HepG2 (cell line): ENCODE measurements around the gene SLC28A1. TPM values are rescaled to one million over a fixed set of nuclear protein-coding genes. Genes with fewer than 3 reads are reported as not detected.
A peak's percentile ranks its signal among the peaks of the same experiment; 100 is the strongest.

Experiments used
- BCLAF1 ChIP-seq: fragments of 450-650 bp; IDR thresholded peaks from 2 replicates; pipeline ENCODE4 v1.6.1; 2017; ENCODE audit warnings: mild to moderate bottlenecking
- FOSL2 ChIP-seq: sonication (generic); formaldehyde crosslinking; IDR thresholded peaks from 2 replicates; pipeline ENCODE4 v1.4.0; 2020; ENCODE audit warnings: missing genetic modification reagents
- GMEB2 ChIP-seq: IDR thresholded peaks from 2 replicates; pipeline ENCODE4 v1.6.1; 2016; ENCODE audit warnings: missing biosample characterization, missing genetic modification reagents, low read depth
- POGK ChIP-seq: sonication (generic); formaldehyde crosslinking; conservative IDR thresholded peaks from 2 replicates; pipeline ENCODE4 v1.8.0; 2022; ENCODE audit warnings: mild to moderate bottlenecking, moderate library complexity, missing genetic modification reagents
- SOX6 ChIP-seq, 2 experiments: fragments of 450-650 bp in 1 of 2; sonication (generic) in 1 of 2; formaldehyde crosslinking in 1 of 2; IDR thresholded peaks; 2 replicates each; pipeline versions ENCODE4 v1.4.0 to v1.6.1; 2017 to 2020; ENCODE audit warnings: antibody characterized with exemption in 1 of 2, mild to moderate bottlenecking in 1 of 2, missing genetic modification reagents in 1 of 2
- SSRP1 ChIP-seq: IDR thresholded peaks from 2 replicates; pipeline ENCODE4 v1.6.1; 2016; ENCODE audit warnings: control low read depth
- THRA ChIP-seq: sonication (generic); formaldehyde crosslinking; IDR thresholded peaks from 2 replicates; pipeline ENCODE4 v1.4.0; 2020; ENCODE audit warnings: missing genetic modification reagents, borderline replicate concordance
- TSC22D2 ChIP-seq: sonication (generic); formaldehyde crosslinking; IDR thresholded peaks from 2 replicates; pipeline ENCODE4 v1.5.1; 2020; ENCODE audit warnings: missing genetic modification reagents, mild to moderate bottlenecking, borderline replicate concordance
- ZNF337 ChIP-seq: sonication (generic); formaldehyde crosslinking; IDR thresholded peaks from 2 replicates; pipeline ENCODE4 v1.5.1; 2020; ENCODE audit warnings: missing genetic modification reagents, low read depth, mild to moderate bottlenecking, borderline replicate concordance
- ZNF7 ChIP-seq: IDR thresholded peaks from 2 replicates; pipeline ENCODE4 v1.6.1; 2016; ENCODE audit warnings: missing biosample characterization, missing genetic modification reagents
- ZNF710 ChIP-seq: sonication (generic); formaldehyde crosslinking; IDR thresholded peaks from 2 replicates; pipeline ENCODE4 v1.5.0; 2020; ENCODE audit warnings: mild to moderate bottlenecking, missing genetic modification reagents, borderline replicate concordance
- polyA plus RNA-seq, 8 experiments: library from polyadenylated mRNA; depleted of rRNA in 3 of 8; stranded (reverse) in 7 of 8; unstranded in 1 of 8; fragments of >200 nt; fragmentation: Illumina TruSeq in 4 of 8; extraction: Trizol in 4 of 8; gene quantifications; 2 replicates each; pipeline versions ENCODE4 v1.2.1 to v1.2.3, GENCODE V29; 2011 to 2016; ENCODE audit warnings: low read depth in 4 of 8, missing spikeins in 1 of 8, mixed read lengths in 1 of 8; ENCODE audit not compliant: insufficient read depth in 1 of 8
- total RNA-seq, 5 experiments: library from RNA; depleted of rRNA; stranded (reverse); fragments of >200 nt; fragmentation: Illumina TruSeq; extraction: Trizol; gene quantifications; 2 replicates each; pipeline ENCODE4 v1.2.3, GENCODE V29; 2016; ENCODE audit warnings: low read depth in 1 of 5
- TF ChIP-seq, protein P1 (sequence below): sonication (generic); formaldehyde crosslinking; IDR thresholded peaks from 2 replicates; pipeline ENCODE4 v1.5.1; 2020; ENCODE audit warnings: mild to moderate bottlenecking, missing genetic modification reagents, moderate library complexity

SLC28A1 gene
- total and polyA plus RNA-seq, 2 of the 13 experiments (the other 11 are each of a cell fraction or from before 2014, with no cell fraction given), result 0.31 to 5.8 TPM

DNA sequence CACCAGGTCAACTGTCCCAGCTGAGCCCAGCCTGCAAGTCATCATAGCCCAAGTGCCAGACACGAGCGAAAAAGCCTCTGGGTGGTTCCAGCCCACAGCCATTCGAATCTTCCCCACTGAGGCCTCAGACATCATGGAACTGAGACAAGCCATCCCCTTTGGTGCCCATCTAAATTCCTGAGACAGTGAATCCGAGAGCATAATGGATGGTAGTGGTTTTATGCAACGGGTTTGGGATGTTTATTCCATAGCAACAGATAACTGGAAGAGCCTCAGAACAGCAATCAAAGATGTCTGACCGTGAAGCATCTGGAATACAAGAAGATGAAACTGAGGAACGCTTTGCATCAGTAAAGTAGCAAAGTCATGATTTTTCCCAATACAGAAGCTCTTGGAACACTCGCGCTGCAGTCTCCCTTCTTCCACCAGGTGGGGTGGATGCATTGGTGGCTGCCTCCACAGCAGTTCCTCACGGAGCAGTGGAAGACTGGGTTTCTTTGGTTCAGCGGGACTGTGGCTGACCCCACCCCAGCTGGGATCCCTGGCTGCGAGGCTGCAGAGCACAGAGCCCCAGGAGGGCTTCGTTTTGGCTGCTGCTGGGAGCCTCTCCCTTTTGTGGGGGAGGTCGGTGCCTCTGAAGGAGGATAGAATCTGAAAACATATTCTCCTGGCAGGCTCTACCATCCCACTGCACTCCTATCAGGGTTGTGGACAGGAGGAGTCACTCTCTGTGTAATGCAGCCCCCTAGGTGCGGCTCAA is 70.8 kb downstream of the SLC28A1 start (continued):
- TF ChIP-seq, protein P1, sequence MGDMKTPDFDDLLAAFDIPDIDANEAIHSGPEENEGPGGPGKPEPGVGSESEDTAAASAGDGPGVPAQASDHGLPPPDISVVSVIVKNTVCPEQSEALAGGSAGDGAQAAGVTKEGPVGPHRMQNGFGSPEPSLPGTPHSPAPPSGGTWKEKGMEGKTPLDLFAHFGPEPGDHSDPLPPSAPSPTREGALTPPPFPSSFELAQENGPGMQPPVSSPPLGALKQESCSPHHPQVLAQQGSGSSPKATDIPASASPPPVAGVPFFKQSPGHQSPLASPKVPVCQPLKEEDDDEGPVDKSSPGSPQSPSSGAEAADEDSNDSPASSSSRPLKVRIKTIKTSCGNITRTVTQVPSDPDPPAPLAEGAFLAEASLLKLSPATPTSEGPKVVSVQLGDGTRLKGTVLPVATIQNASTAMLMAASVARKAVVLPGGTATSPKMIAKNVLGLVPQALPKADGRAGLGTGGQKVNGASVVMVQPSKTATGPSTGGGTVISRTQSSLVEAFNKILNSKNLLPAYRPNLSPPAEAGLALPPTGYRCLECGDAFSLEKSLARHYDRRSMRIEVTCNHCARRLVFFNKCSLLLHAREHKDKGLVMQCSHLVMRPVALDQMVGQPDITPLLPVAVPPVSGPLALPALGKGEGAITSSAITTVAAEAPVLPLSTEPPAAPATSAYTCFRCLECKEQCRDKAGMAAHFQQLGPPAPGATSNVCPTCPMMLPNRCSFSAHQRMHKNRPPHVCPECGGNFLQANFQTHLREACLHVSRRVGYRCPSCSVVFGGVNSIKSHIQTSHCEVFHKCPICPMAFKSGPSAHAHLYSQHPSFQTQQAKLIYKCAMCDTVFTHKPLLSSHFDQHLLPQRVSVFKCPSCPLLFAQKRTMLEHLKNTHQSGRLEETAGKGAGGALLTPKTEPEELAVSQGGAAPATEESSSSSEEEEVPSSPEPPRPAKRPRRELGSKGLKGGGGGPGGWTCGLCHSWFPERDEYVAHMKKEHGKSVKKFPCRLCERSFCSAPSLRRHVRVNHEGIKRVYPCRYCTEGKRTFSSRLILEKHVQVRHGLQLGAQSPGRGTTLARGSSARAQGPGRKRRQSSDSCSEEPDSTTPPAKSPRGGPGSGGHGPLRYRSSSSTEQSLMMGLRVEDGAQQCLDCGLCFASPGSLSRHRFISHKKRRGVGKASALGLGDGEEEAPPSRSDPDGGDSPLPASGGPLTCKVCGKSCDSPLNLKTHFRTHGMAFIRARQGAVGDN, result peak; percentile 64
- 0 out of 2 replicates have a peak, but pooled peaks have one; percentile 27 for TF ChIP-seq POGK
- 0 out of 2 replicates have a peak, but pooled peaks have one; percentile 12 for TF ChIP-seq THRA (CRISPR knock-in tag)
- TF ChIP-seq SOX6 (IDR thresholded peaks at IDR 0.05), result no peak
- peak; percentile 35; the same call in 1 of the 2 replicates for TF ChIP-seq SOX6 (CRISPR knock-in tag; IDR thresholded peaks at IDR 0.05)
- TF ChIP-seq ZNF337 (CRISPR knock-in tag), result no peak
- 0 out of 2 replicates have a peak, but pooled peaks have one; percentile 40 for TF ChIP-seq ZNF710 (CRISPR knock-in tag)
- no peak for TF ChIP-seq TSC22D2
- TF ChIP-seq BCLAF1, result no peak
- no peak for TF ChIP-seq ZNF7 (CRISPR knock-in tag)
- no peak for TF ChIP-seq GMEB2 (CRISPR knock-in tag)
- no peak; the same call in 1 of the 2 replicates for TF ChIP-seq FOSL2
- no peak for TF ChIP-seq SSRP1 (CRISPR knock-in tag)
